HL-60/S4 treated with phorbol 12-myristate 13-acetate at 8.2 ng/mL for 4 days and 3 days (cell line): ENCODE results near the gene ARMH1.
"Not testable (repeated sequence)": the region's sequence is repeated elsewhere in the genome, so short reads cannot be mapped to it uniquely, and the experiment has no call there.

Experiments
- in situ Hi-C: fragments of 300-500 bp; cut with MboI; formaldehyde crosslinking; loops from 2 replicates; pipeline ENCODE4 v1.15.0; 2022; ENCODE audit warnings: low sequenced_read_pairs

Gene ARMH1

GRCh38 chr1:44664730-44665370 lies 9.7 kb upstream of the ARMH1 start:
- in situ Hi-C loops, result no loop called here

GRCh38 chr1:44666719-44667118 lies 7.8 kb upstream of the ARMH1 start:
- in situ Hi-C loops, result not testable (repeated sequence)

DNA sequence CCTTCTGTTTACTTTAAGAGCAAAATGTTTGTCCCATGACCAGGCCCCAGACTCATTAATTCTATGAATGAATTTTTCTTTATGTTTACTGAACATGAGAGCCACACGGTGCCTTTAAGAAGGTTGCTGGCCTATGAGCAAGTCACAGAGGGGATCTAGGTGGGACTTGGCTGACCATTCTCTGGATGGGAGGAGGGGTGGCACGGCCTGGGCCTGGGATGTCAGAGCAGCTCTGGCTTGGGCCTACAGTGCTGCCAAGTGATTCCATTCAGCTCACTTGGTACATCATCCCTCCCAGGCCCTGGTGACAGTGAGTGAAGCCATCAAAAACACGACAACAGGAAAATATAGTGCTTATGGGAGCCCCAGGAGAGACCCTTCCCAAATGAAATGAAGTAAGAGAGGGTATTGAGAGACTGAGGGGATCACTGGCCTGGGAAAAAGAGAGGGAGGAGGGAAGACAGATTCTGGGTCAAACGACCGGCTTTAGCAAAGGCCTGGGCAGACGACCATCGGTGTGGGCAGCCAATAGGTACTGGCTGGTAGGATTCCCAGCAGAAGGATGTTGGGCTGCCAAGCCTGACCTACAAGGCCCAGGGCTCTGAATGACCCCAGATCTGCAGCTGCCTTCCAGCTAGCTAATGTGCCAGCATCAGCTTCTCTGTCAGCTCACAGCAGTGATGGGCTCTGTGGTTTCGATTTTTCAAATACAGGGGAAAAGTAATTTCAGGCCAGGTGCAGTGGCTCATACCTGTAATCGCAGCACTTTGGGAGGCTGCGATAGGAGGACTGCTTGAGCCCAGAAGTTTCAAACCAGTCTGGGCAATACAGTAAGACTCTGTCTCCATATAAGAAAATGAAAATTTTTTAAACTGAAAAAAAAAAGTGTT lies 3.5 kb upstream of the ARMH1 start:
- in situ Hi-C loops, result no loop called here

GRCh38 chr1:44672254-44672955 lies 2.1 kb upstream of the ARMH1 start:
- in situ Hi-C loops, result no loop called here

DNA sequence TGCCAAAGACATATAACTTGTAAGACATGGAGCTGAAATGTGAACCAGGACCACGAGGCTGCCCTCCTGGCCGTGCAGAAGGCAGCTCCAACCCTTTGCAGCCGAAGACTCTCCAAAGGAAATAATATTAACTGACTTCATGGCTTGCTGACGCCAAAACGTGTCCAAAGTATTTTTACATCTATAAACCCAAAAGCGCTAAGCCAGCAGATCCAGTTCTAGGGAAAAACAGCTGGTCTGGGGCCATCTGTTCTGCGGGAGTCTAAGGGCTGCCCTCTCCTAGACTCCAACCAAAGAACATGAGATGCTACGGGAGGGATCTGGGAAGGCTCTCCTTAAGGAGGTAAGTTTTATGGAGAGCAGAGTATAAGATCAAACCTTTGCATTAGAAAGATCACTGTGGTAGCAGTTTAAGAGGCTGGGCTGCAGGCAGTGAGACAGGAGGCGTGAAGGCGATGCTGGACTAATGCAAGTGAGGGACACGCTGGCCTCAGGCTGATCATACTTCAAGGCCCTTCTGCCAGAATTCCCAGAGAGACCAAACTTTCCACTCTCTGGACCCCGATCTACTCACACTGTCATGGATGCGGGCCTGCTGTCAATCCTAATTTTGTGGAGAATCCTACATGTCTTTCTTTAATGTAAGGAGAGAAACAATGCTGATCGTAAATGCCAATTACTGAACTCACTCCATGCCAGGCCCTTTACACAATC lies 1.4 kb upstream of the ARMH1 start:
- in situ Hi-C loops, result no loop called here

DNA sequence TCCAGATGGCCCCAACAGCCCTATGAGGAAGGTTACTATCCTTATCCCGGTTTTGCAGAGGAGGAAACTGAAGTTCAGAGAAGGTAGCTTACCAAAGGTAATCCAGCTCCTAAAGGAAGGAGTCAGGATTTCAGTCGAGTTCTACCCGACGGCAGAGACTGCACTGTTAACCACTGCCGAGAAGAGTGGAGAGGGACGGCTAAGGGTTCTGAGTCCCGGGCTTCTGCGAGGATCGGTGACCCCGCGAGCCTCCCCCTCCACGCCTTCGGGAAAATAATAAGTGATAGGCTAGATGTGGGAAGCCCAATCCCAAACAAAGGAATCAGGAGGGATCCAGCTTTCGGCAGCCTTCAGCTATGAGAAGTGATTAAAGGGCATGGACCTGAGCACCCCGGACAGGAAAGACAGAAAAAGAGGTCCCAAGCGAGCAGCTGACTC lies 820 bp upstream of the ARMH1 start:
- in situ Hi-C loops, result no loop called here

- in situ Hi-C loops, result no loop called here
Measured at GRCh38 chr1:44675186-44675585, 672 bp downstream of the ARMH1 start.

- in situ Hi-C loops, result no loop called here
Measured at GRCh38 chr1:44676484-44677200, 2.1 kb downstream of the ARMH1 start.

DNA sequence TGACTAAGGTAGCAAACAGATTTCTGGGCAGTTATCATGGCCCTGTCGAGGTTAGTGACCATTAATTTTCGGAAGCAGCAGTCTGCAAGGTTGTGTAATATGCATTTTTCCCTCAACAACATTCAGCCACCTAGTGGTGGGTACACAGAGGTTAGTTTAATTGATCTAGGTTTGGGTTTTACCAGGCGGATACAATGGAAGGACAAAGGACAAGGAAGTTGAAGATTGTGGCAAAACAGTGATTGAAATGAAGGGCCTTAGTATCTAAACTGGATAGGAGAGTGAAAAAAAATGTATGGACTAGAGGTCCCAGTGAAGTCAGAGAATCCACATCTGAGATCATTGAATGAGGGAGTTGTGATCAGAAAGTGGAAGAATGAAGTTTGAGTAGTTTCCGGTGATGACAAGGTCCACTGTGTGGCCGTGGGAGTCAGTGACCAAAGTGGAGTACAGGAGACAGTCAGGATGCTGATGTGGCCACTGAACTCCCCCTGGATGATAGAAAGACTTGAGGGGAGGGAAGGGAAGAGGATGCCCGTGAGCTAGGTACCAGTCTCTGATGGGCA lies 2.8 kb downstream of the ARMH1 start:
- in situ Hi-C loops, result no loop called here

GRCh38 chr1:44678120-44678519 lies 3.6 kb downstream of the ARMH1 start:
- in situ Hi-C loops, result no loop called here

GRCh38 chr1:44678626-44679025 lies 4.1 kb downstream of the ARMH1 start:
- in situ Hi-C loops, result no loop called here

GRCh38 chr1:44679468-44679867 lies 5.0 kb downstream of the ARMH1 start:
- in situ Hi-C loops, result no loop called here

DNA sequence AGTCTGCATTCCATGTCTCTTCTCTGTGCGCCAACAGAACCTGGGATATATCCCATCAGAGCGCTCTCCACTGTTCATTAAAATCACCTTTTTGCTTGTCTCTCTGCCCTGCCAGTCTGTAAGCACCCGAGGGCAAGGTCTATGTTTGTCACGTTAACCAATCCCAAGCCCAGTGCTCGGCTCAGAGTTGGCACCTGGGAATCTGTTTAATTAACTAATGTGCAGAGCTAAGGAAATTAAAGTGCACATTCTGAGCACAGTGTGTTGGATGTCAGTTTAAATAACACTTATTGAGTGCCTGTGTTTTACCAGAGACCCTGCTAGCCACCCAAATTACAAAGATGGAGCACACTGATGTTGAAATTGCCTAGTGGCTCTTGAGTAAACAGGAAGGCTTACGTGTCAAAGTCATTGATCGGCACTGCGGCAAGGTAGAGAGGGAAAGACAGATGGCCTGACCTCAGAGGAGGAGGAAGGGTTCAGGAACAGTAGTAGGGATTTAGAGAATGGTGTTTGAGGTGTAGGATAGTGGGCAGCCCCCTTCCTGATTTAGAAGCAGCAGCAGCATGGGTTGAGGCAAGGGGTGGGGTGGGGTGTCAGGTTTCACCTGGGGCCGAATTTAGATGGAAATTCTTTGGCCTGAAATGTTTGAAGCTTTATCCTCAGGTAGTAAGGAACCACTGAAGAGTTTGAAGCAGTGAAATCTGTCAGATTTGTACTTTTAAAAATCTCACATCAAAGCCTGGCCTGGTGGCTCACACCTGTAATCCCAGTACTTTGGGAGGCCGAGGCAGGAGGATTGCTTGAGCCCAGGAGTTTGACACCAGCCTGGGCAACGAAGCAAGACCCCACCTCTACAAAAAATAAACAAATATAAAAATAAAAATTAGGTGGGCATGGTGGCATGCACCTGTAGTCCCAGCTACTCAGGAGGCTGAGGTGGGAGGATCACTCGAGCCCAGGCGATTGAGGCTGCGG lies 7.7 kb downstream of the ARMH1 start:
- in situ Hi-C loops, result no loop called here

DNA sequence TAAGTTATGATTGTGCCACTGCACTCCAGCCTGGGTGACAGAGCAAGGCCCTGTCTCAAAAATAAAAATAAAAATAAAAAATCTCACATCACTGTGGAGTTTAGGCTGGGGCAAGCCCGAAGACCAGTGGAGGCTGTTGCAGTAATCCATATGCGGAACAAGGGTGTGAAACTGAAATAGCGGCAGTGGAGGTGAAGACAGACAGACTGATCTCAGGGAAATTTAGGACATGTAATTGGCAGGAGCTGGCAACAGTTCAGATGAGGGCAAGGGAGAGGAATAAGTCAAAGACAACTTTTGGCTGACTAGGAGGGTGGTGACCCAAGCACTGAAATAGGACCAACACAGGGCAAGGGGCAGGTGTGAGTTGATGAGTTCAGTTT lies 8.4 kb downstream of the ARMH1 start:
- in situ Hi-C loops, result no loop called here

GRCh38 chr1:44684525-44684924 lies 10.0 kb downstream of the ARMH1 start:
- in situ Hi-C loops, result no loop called here

GRCh38 chr1:44685218-44685617 lies 10.7 kb downstream of the ARMH1 start:
- in situ Hi-C loops, result no loop called here

DNA sequence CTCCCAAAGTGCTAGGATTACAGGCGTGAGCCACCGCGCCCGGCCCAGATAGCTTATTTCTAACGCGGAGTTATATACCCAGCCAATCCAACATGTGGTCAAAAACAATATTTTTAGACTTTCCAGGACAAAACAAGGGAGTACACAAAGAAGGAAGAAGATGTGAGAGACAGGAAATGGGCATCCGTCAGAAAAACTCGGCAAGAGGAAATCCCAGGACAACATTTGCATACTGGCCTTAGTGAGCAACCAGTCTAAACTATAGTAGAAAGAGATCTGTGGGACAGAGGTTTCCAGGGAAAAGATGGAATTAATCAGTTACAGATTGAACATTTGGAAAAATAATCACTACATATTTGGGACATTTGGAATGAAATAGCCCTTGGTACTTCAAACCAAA lies 11.4 kb downstream of the ARMH1 start:
- in situ Hi-C loops, result no loop called here

DNA sequence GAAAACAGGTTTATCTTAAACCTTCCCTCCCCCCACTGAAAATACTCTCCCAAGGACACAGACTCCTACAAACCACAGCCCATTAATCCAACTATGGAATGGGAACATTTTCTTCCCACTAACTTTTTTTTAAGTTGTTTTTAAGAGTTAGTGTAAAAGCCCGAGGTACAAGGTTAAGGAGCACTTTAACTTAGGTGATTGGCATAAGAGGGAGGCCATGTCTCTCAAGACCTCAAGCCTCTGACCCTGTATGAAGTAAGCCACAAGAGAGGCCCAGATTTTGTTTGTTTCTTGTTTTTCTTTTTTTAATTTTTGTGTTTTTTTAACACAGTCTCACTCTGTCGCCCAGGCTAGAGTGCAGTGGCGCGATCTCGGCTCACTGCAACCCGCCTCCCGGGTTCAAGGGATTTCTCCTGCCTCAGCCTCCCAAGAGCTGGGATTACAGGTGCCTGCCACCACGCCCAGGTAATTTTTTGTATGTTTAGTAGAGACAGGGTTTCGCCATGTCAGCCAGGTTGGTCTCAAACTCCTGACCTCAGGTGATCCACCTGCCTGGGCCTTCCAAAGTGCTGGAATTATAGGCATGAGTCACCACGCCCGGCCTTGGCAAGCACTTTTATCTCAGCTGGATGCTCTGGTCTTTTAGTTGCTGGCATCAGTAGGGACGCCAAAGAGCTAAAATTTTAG lies 14.4 kb downstream of the ARMH1 start:
- in situ Hi-C loops, result no loop called here

- in situ Hi-C loops, result no loop called here
Measured at GRCh38 chr1:44689447-44689765, 14.9 kb downstream of the ARMH1 start.
